ENCODE measurements around the gene SLC22A7.
"Not testable (repeated sequence)": the region's sequence is repeated elsewhere in the genome, so short reads cannot be mapped to it uniquely, and the experiment has no call there.

SLC22A7 gene

GRCh38 chr6:43338243-43338642 lies 40.2 kb downstream of the SLC22A7 start:
- DNase-seq (ENCODE audit: low read depth, low spot score): no peak
- H3K4me3 ChIP-seq (ENCODE audit: low read depth, low read length): no peak overlapping the region
- ChIA-PET POLR2A (no interaction called here), CTCF (interaction anchor here (0.8 to 9.8 kb wide), 6 partner anchors 12 to 438 kb away, joined by 3 to 156 read pairs (median 3); partner anchors contain the start of gene DNPH1)
- TF ChIP-seq CTCF (IDR thresholded peaks at IDR 0.05; ENCODE audit: insufficient read depth, low read length, missing control alignments): no peak

- no peak for TF ChIP-seq CTCF (IDR thresholded peaks at IDR 0.05; ENCODE audit: insufficient read depth, low read length, missing control alignments)
- CTCF ChIA-PET: interaction anchor here (1.2 to 9.8 kb wide), 3 partner anchors 17 to 77 kb away, joined by 3 to 156 read pairs (median 4); no protein-coding TSS in a partner anchor
- POLR2A ChIA-PET: no interaction called here
- no peak for DNase-seq (ENCODE audit: low read depth, low spot score)
- no peak overlapping the region for H3K4me3 ChIP-seq (ENCODE audit: low read depth, low read length)
Observed at GRCh38 chr6:43339168-43339567, 41.1 kb downstream of the SLC22A7 start.

- H3K4me3 ChIP-seq (ENCODE audit: low read depth, low read length); DNase-seq (ENCODE audit: low read depth, low spot score): not testable (repeated sequence)
- CTCF ChIA-PET: interaction anchor here (0.9 to 4.8 kb wide), 2 partner anchors 10 to 11 kb away, joined by 3 to 22 read pairs; no protein-coding TSS in a partner anchor
- POLR2A ChIA-PET: interaction anchor here (0.6 kb wide), 1 partner anchor 30 kb away, joined by 4 read pairs; no protein-coding TSS in a partner anchor
Observed at GRCh38 chr6:43346243-43346642, 48.2 kb downstream of the SLC22A7 start.

- H3K4me3 ChIP-seq (ENCODE audit: low read depth, low read length): no peak overlapping the region
- no peak for DNase-seq (ENCODE audit: low read depth, low spot score)
- no peak for TF ChIP-seq CTCF (IDR thresholded peaks at IDR 0.05; ENCODE audit: insufficient read depth, low read length, missing control alignments)
- ChIA-PET CTCF (no interaction called here), POLR2A (interaction anchor here (0.6 kb wide), 1 partner anchor 31 kb away, joined by 4 read pairs; no protein-coding TSS in a partner anchor)
Observed at GRCh38 chr6:43347021-43347420, 49.0 kb downstream of the SLC22A7 start.

- DNase-seq (ENCODE audit: low read depth, low spot score): no peak
- H3K4me3 ChIP-seq (ENCODE audit: low read depth, low read length): no peak overlapping the region
- TF ChIP-seq CTCF (IDR thresholded peaks at IDR 0.05; ENCODE audit: insufficient read depth, low read length, missing control alignments): no peak
- ChIA-PET CTCF (no interaction called here), POLR2A (no interaction called here)
Observed at GRCh38 chr6:43347444-43347843, 49.4 kb downstream of the SLC22A7 start.

GRCh38 chr6:43351951-43352350 lies 53.9 kb downstream of the SLC22A7 start:
- DNase-seq (ENCODE audit: low read depth, low spot score); H3K4me3 ChIP-seq (ENCODE audit: low read depth, low read length); CTCF ChIA-PET; POLR2A ChIA-PET: not testable (repeated sequence)

Measured in AG04449 (cell line).